Tibial nerve (tissue), 4 donors: ENCODE results near the gene TBCD. TPM values are rescaled to one million over a fixed set of nuclear protein-coding genes. Genes with fewer than 3 reads are reported as not detected.

Experiments
- DNase-seq, 2 donors: peaks; one replicate each; pipeline ENCODE4 v3.0.0-alpha.2; 2019; ENCODE audit warnings: low spot score in 2 of 2
- H3K27ac ChIP-seq, 4 donors: fragments of 200-600 bp; sonication (generic) in 3 of 4; one replicate each; pipeline ENCODE4 v1.5.1; 2017 to 2019; ENCODE audit warnings: mild to moderate bottlenecking in 1 of 4
- H3K27me3 ChIP-seq, 2 donors: fragments of 200-600 bp; sonication (generic) in 1 of 2; one replicate each; pipeline versions ENCODE4 v1.5.1 to v1.6.0; 2017 to 2019
- H3K36me3 ChIP-seq, 3 donors: fragments of 200-600 bp; sonication (generic); one replicate each; pipeline ENCODE4 v1.5.1; 2018 to 2019
- H3K4me1 ChIP-seq, 4 donors: fragments of 200-600 bp; sonication (generic) in 3 of 4; one replicate each; pipeline ENCODE4 v1.5.1; 2017 to 2019
- H3K4me3 ChIP-seq, 4 donors: fragments of 200-600 bp; sonication (generic) in 3 of 4; one replicate each; pipeline ENCODE4 v1.5.1; 2017 to 2019; ENCODE audit warnings: mild to moderate bottlenecking in 1 of 4, moderate library complexity in 1 of 4
- H3K9me3 ChIP-seq, 4 donors: fragments of 200-600 bp; sonication (generic) in 3 of 4; one replicate each; pipeline ENCODE4 v1.5.1; 2017 to 2019
- CTCF ChIP-seq, 5 experiments: fragments of 200-600 bp in 3 of 5; fragments of 450-650 bp in 2 of 5; sonication (generic) in 3 of 5; IDR thresholded peaks; one replicate each; pipeline ENCODE4 v1.5.1; 2016 to 2019; ENCODE audit warnings: antibody characterized with exemption in 5 of 5, mild to moderate bottlenecking in 3 of 5, moderate library complexity in 2 of 5
- EP300 ChIP-seq, 2 donors: sonication (generic); formaldehyde crosslinking; IDR thresholded peaks; one replicate each; pipeline ENCODE4 v1.6.1; 2017; ENCODE audit warnings: antibody characterized with exemption in 2 of 2, mild to moderate bottlenecking in 1 of 2
- POLR2A ChIP-seq, 2 donors: fragments of 450-650 bp; IDR thresholded peaks; one replicate each; pipeline ENCODE4 v1.6.1; 2017; ENCODE audit warnings: antibody characterized with exemption in 2 of 2, mild to moderate bottlenecking in 2 of 2, moderate library complexity in 2 of 2
- WGBS, 2 donors: methylation state at CpG; one replicate each; pipeline ENCODE4 v1.1.5; 2018; 5-methylcytosine and 5-hydroxymethylcytosine counted together
- total RNA-seq, 4 donors: library from RNA; depleted of rRNA; stranded (reverse); fragments of >200 nt; gene quantifications; one replicate each; pipeline ENCODE4 v1.1.0, GENCODE V29; 2016

TBCD gene
- total RNA-seq, 4 donors from 2014 or later, result 42.6 to 115 (median 87.9) TPM

- TF ChIP-seq EP300 (IDR thresholded peaks at IDR 0.05), result no peak
- Histone ChIP-seq H3K9me3 (no peaks in the 10 kb centered on the region), H3K27me3 (no peaks in the 10 kb centered on the region), H3K4me3 (no peak overlapping the region), H3K27ac (no peak overlapping the region), H3K4me1 (peaks cover 0 to 13% (median 0%) of the 10 kb centered on the region in 4 donors), H3K36me3 (peaks cover 0 to 61% (median 0%) of the 10 kb centered on the region in 3 donors)
- WGBS, 2 donors, result 86 to 88% methylated on average over 16 of the region's 16 CpGs
- no peak for DNase-seq
Measured at GRCh38 chr17:82901856-82902255, 150.0 kb downstream of the TBCD start.

GRCh38 chr17:82902972-82903874 lies 151.4 kb downstream of the TBCD start:
- peaks cover 0 to 13% (median 0%) of the 10 kb centered on the region in 4 donors for H3K4me1 ChIP-seq
- H3K27ac ChIP-seq, result no peak overlapping the region
- no peak overlapping the region for H3K4me3 ChIP-seq
- 90 to 91% methylated on average over 32 to 35 of the region's 37 CpGs for WGBS, 2 donors
- TF ChIP-seq EP300 (IDR thresholded peaks at IDR 0.05), result no peak
- no peak for TF ChIP-seq POLR2A (IDR thresholded peaks at IDR 0.05)
- no peak for TF ChIP-seq CTCF (IDR thresholded peaks at IDR 0.05)
- H3K27me3 ChIP-seq, result no peaks in the 10 kb centered on the region
- H3K9me3 ChIP-seq, result no peaks in the 10 kb centered on the region
- DNase-seq, result no peak
- peaks cover 0 to 73% (median 0%) of the 10 kb centered on the region in 3 donors for H3K36me3 ChIP-seq

GRCh38 chr17:82905130-82905529 lies 153.3 kb downstream of the TBCD start:
- TF ChIP-seq EP300 (IDR thresholded peaks at IDR 0.05) (no peak), POLR2A (IDR thresholded peaks at IDR 0.05) (no peak), CTCF (IDR thresholded peaks at IDR 0.05) (no peak)
- DNase-seq, result no peak
- Histone ChIP-seq H3K36me3 (peaks cover 0 to 77% (median 0%) of the 10 kb centered on the region in 3 donors), H3K27ac (no peak overlapping the region), H3K4me1 (peaks cover 0 to 11% (median 0%) of the 10 kb centered on the region in 4 donors), H3K9me3 (no peaks in the 10 kb centered on the region), H3K27me3 (no peaks in the 10 kb centered on the region), H3K4me3 (no peak overlapping the region)
- 81% methylated on average over 9 to 10 of the region's 20 CpGs for WGBS, 2 donors

- H3K4me3 ChIP-seq, result no peak overlapping the region
- 68 to 81% methylated on average over 19 of the region's 19 CpGs for WGBS, 2 donors
- H3K9me3 ChIP-seq, result no peaks in the 10 kb centered on the region
- H3K36me3 ChIP-seq, result peaks cover 0 to 80% (median 0%) of the 10 kb centered on the region in 3 donors
- TF ChIP-seq CTCF (IDR thresholded peaks at IDR 0.05) (no peak), EP300 (IDR thresholded peaks at IDR 0.05) (no peak), POLR2A (IDR thresholded peaks at IDR 0.05) (no peak)
- no peaks in the 10 kb centered on the region for H3K27me3 ChIP-seq
- peaks cover 0 to 3% (median 0%) of the 10 kb centered on the region in 4 donors for H3K4me1 ChIP-seq
- no peak for DNase-seq
- no peak overlapping the region for H3K27ac ChIP-seq
Measured at GRCh38 chr17:82907797-82908542, 156.1 kb downstream of the TBCD start.

GRCh38 chr17:82908543-82909160 lies 156.8 kb downstream of the TBCD start:
- H3K9me3 ChIP-seq, result no peaks in the 10 kb centered on the region
- H3K4me3 ChIP-seq, result no peak overlapping the region
- 74 to 77% methylated on average over 13 of the region's 13 CpGs for WGBS, 2 donors
- no peak overlapping the region for H3K27ac ChIP-seq
- H3K27me3 ChIP-seq, result no peaks in the 10 kb centered on the region
- no peak for DNase-seq
- H3K36me3 ChIP-seq, result peaks cover 0 to 82% (median 0%) of the 10 kb centered on the region in 3 donors
- H3K4me1 ChIP-seq, result peaks cover 0 to 3% (median 0%) of the 10 kb centered on the region in 4 donors
- TF ChIP-seq CTCF (IDR thresholded peaks at IDR 0.05) (no peak), POLR2A (IDR thresholded peaks at IDR 0.05) (no peak), EP300 (IDR thresholded peaks at IDR 0.05) (no peak)
